ENCODE measurements around the gene ZFYVE27.

ZFYVE27 gene

DNA sequence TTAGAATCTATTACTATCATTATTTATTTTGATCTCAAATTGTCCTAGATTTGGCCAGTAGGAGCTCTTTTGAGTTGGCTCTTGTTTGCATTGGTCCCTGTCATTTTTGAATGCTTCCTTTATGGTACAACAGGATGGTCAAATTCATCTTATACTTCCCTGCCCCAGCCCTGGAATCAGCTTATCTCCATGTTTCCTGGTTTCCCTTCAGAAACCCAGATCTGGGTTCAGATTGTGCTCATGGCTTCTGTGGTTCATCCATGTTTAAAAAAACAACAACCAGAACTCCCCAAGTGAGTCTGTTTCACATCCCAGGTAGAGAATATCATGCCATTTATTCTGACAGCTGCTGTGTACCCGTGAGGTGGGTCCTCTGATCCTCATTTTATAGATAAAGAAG, 10.6 kb downstream of the ZFYVE27 start:
- intact Hi-C loops (cut with micrococcal nuclease): no loop called here
- Mint-ChIP-seq H3K27ac (no peak overlapping the region), H3K27me3 (no peaks in the 10 kb centered on the region), H3K4me3 (no peak overlapping the region), H3K36me3 (ENCODE audit: low read depth) (peaks cover 96% of the 10 kb centered on the region), H3K4me1 (ENCODE audit: low read depth) (no peaks in the 10 kb centered on the region), H3K9me3 (no peaks in the 10 kb centered on the region)

- H3K27ac Mint-ChIP-seq: no peak overlapping the region
- peaks cover 96% of the 10 kb centered on the region for H3K36me3 Mint-ChIP-seq (ENCODE audit: low read depth)
- no peaks in the 10 kb centered on the region for H3K9me3 Mint-ChIP-seq
- no peaks in the 10 kb centered on the region for H3K4me1 Mint-ChIP-seq (ENCODE audit: low read depth)
- H3K27me3 Mint-ChIP-seq: no peaks in the 10 kb centered on the region
- intact Hi-C loops (cut with micrococcal nuclease): no loop called here
- no peak overlapping the region for H3K4me3 Mint-ChIP-seq
Observed at GRCh38 chr10:97748116-97748515, 11.2 kb downstream of the ZFYVE27 start.

- intact Hi-C loops (cut with micrococcal nuclease): no loop called here
- Mint-ChIP-seq H3K36me3 (ENCODE audit: low read depth) (peaks cover 96% of the 10 kb centered on the region), H3K4me1 (ENCODE audit: low read depth) (no peaks in the 10 kb centered on the region), H3K4me3 (no peak overlapping the region), H3K9me3 (no peaks in the 10 kb centered on the region), H3K27me3 (no peaks in the 10 kb centered on the region), H3K27ac (no peak overlapping the region)
Observed at GRCh38 chr10:97752956-97753355, 16.0 kb downstream of the ZFYVE27 start.

GRCh38 chr10:97754726-97755125, 17.8 kb downstream of the ZFYVE27 start:
- Mint-ChIP-seq H3K4me1 (ENCODE audit: low read depth) (no peaks in the 10 kb centered on the region), H3K27me3 (no peaks in the 10 kb centered on the region), H3K9me3 (no peaks in the 10 kb centered on the region), H3K4me3 (no peak overlapping the region), H3K36me3 (ENCODE audit: low read depth) (peaks cover 100% of the 10 kb centered on the region), H3K27ac (no peak overlapping the region)
- intact Hi-C loops (cut with micrococcal nuclease): no loop called here

GRCh38 chr10:97755718-97756117, 18.8 kb downstream of the ZFYVE27 start:
- no peaks in the 10 kb centered on the region for H3K9me3 Mint-ChIP-seq
- H3K4me1 Mint-ChIP-seq (ENCODE audit: low read depth): no peaks in the 10 kb centered on the region
- no peak overlapping the region for H3K4me3 Mint-ChIP-seq
- intact Hi-C loops (cut with micrococcal nuclease): no loop called here
- no peaks in the 10 kb centered on the region for H3K27me3 Mint-ChIP-seq
- peaks cover 100% of the 10 kb centered on the region for H3K36me3 Mint-ChIP-seq (ENCODE audit: low read depth)
- no peak overlapping the region for H3K27ac Mint-ChIP-seq

- intact Hi-C loops (cut with micrococcal nuclease): no loop called here
- H3K27ac Mint-ChIP-seq: no peak overlapping the region
- H3K4me1 Mint-ChIP-seq (ENCODE audit: low read depth): no peaks in the 10 kb centered on the region
- H3K4me3 Mint-ChIP-seq: no peak overlapping the region
- peaks cover 100% of the 10 kb centered on the region for H3K36me3 Mint-ChIP-seq (ENCODE audit: low read depth)
- no peaks in the 10 kb centered on the region for H3K27me3 Mint-ChIP-seq
- no peaks in the 10 kb centered on the region for H3K9me3 Mint-ChIP-seq
Observed at GRCh38 chr10:97757471-97757870, 20.5 kb downstream of the ZFYVE27 start.

DNA sequence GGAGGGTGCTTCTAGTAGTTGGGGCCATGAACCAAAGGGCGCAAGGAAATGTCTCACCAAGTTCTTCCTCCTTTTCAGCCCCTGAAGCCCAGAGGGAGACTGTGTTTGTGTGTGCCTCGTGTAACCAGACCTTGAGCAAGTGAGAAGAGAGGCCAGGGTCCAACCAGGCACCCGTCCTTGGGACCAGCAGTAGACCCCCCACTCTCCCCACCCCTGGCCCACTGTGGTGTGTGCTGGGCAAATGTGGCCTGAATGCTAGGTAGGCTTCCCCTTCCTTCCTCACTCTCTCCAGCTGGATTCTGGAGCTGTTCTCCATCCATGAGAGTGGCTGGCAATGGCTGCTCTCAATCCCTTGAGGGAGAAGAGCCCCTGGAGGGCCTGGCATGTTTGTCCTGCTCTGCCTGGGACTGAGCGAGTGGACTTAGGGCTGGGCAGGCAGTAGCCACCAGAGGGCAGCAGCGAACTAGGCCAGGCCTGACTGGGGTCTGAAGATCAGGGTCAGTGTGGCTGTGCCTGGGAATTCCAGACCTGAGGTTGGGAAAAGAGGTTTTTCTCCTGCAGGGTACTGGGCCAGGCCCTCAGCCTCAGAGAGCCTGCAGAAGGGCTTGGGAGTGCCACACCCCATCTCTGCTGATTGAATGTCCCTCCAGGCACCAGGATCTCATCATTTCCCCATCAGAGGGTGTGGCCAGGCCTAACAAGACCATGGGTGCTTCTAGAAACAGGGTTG, 22.4 kb downstream of the ZFYVE27 start:
- no peak overlapping the region for H3K27ac Mint-ChIP-seq
- no peaks in the 10 kb centered on the region for H3K4me1 Mint-ChIP-seq (ENCODE audit: low read depth)
- H3K9me3 Mint-ChIP-seq: no peaks in the 10 kb centered on the region
- intact Hi-C loops (cut with micrococcal nuclease): no loop called here
- peaks cover 87% of the 10 kb centered on the region for H3K36me3 Mint-ChIP-seq (ENCODE audit: low read depth)
- no peak overlapping the region for H3K4me3 Mint-ChIP-seq
- H3K27me3 Mint-ChIP-seq: no peaks in the 10 kb centered on the region

- intact Hi-C loops (cut with micrococcal nuclease): no loop called here
- Mint-ChIP-seq H3K4me3 (no peak overlapping the region), H3K27me3 (no peaks in the 10 kb centered on the region), H3K36me3 (ENCODE audit: low read depth) (peaks cover 80% of the 10 kb centered on the region), H3K4me1 (ENCODE audit: low read depth) (no peaks in the 10 kb centered on the region), H3K9me3 (no peaks in the 10 kb centered on the region), H3K27ac (no peak overlapping the region)
Observed at GRCh38 chr10:97759946-97760345, 23.0 kb downstream of the ZFYVE27 start.

DNA sequence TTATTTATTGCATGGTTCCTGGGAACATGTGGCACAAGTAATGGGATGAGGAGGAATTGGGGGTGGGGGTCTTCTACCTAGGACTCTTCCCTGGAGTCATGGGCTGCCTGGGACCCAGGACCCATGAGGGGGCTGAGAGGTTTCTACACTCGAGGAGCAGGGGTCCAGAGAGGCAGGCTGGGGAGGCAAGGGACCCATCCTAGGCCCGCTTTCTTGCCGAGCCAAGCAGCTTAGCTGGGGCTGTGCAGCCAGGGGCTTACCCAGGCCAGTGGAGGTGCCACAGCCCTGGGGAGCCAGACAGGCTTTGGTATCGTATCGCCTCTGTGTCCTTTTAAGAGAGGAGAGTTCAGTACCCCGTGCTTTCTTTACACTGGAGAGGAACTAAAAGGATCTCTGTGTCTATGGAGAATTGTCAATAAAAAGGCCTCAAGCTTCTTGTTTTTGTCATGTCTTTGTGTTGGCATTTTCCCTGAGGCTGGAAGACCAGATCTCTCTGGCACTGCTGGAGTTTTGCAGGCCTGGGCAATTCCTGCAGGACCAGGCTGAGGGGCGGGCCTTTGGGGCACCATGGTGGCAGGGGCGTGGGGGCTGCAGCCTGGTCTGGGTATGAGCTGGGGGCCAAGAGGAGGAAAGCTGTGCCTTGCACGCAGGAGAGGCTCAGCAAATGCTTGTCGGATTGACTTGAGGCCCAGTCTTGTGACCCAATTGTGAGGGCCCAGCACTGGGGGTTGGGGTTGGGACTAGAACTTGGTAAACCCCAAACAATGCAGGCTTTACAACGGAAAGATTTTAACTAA, 23.7 kb downstream of the ZFYVE27 start:
- H3K27me3 Mint-ChIP-seq: no peaks in the 10 kb centered on the region
- no peaks in the 10 kb centered on the region for H3K9me3 Mint-ChIP-seq
- peaks cover 73% of the 10 kb centered on the region for H3K36me3 Mint-ChIP-seq (ENCODE audit: low read depth)
- intact Hi-C loops (cut with micrococcal nuclease): no loop called here
- H3K27ac Mint-ChIP-seq: no peak overlapping the region
- H3K4me3 Mint-ChIP-seq: no peak overlapping the region
- no peaks in the 10 kb centered on the region for H3K4me1 Mint-ChIP-seq (ENCODE audit: low read depth)

- H3K27ac Mint-ChIP-seq: no peak overlapping the region
- peaks cover 66% of the 10 kb centered on the region for H3K36me3 Mint-ChIP-seq (ENCODE audit: low read depth)
- H3K9me3 Mint-ChIP-seq: no peaks in the 10 kb centered on the region
- H3K27me3 Mint-ChIP-seq: no peaks in the 10 kb centered on the region
- H3K4me1 Mint-ChIP-seq (ENCODE audit: low read depth): no peaks in the 10 kb centered on the region
- no peak overlapping the region for H3K4me3 Mint-ChIP-seq
- intact Hi-C loops (cut with micrococcal nuclease): no loop called here
Observed at GRCh38 chr10:97761331-97761865, 24.5 kb downstream of the ZFYVE27 start.

DNA sequence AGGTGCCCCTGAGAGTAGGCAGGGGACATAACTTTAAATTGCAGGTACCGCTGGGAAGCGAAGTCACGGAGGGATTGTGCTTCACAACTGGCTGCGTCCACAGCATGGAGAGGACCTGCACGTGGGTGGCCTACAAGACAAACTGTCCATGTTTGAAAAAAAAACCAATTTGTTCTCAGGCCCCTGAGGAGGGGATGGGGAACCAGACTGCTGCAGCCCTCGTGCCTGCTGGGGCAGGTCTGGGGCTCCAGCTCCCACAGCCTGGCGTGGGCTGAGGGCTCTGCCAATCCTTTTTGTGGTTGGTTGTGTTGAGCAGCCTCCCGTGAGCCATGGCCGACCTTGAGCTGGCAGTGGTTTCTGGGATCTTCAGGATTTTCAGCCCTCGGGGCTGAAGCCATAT, 25.1 kb downstream of the ZFYVE27 start:
- H3K27ac Mint-ChIP-seq: no peak overlapping the region
- H3K36me3 Mint-ChIP-seq (ENCODE audit: low read depth): peaks cover 59% of the 10 kb centered on the region
- no peaks in the 10 kb centered on the region for H3K4me1 Mint-ChIP-seq (ENCODE audit: low read depth)
- H3K4me3 Mint-ChIP-seq: no peak overlapping the region
- no peaks in the 10 kb centered on the region for H3K9me3 Mint-ChIP-seq
- H3K27me3 Mint-ChIP-seq: no peaks in the 10 kb centered on the region
- intact Hi-C loops (cut with micrococcal nuclease): no loop called here

DNA sequence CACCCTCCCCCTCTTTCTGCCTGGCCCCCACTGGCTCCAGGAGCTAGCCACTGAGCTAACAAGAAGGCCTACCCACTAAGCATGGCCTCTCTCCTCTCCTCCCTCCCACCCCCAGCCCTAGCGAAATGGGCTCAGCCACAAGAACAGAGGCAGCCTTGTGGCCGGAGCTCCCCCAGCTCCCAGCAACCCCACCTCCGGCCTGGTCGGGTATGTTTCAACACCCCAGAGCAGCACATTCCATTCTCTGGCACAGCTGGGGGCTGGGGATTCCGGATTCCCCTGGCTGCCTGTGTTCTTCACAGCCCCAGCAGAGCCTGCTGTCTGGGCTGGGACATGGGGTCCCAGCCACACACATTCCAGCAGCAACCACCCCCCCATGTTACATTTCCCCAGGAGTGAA, 25.9 kb downstream of the ZFYVE27 start:
- Mint-ChIP-seq H3K4me1 (ENCODE audit: low read depth) (no peaks in the 10 kb centered on the region), H3K36me3 (ENCODE audit: low read depth) (peaks cover 52% of the 10 kb centered on the region), H3K9me3 (no peaks in the 10 kb centered on the region), H3K27me3 (no peaks in the 10 kb centered on the region), H3K4me3 (no peak overlapping the region), H3K27ac (no peak overlapping the region)
- intact Hi-C loops (cut with micrococcal nuclease): no loop called here

- no peak overlapping the region for H3K4me3 Mint-ChIP-seq
- H3K27me3 Mint-ChIP-seq: peaks cover 4% of the 10 kb centered on the region
- H3K36me3 Mint-ChIP-seq (ENCODE audit: low read depth): peaks cover 46% of the 10 kb centered on the region
- intact Hi-C loops (cut with micrococcal nuclease): no loop called here
- no peak overlapping the region for H3K27ac Mint-ChIP-seq
- H3K4me1 Mint-ChIP-seq (ENCODE audit: low read depth): peaks cover 3% of the 10 kb centered on the region
- no peaks in the 10 kb centered on the region for H3K9me3 Mint-ChIP-seq
Observed at GRCh38 chr10:97763411-97763810, 26.5 kb downstream of the ZFYVE27 start.

GRCh38 chr10:97763947-97764346, 27.0 kb downstream of the ZFYVE27 start:
- H3K27me3 Mint-ChIP-seq: peaks cover 4% of the 10 kb centered on the region
- peaks cover 9% of the 10 kb centered on the region for H3K4me1 Mint-ChIP-seq (ENCODE audit: low read depth)
- no peaks in the 10 kb centered on the region for H3K9me3 Mint-ChIP-seq
- intact Hi-C loops (cut with micrococcal nuclease): no loop called here
- peaks cover 40% of the 10 kb centered on the region for H3K36me3 Mint-ChIP-seq (ENCODE audit: low read depth)
- H3K27ac Mint-ChIP-seq: no peak overlapping the region
- H3K4me3 Mint-ChIP-seq: no peak overlapping the region
